ENCODE data around the gene CEP192.

Gene CEP192

DNA sequence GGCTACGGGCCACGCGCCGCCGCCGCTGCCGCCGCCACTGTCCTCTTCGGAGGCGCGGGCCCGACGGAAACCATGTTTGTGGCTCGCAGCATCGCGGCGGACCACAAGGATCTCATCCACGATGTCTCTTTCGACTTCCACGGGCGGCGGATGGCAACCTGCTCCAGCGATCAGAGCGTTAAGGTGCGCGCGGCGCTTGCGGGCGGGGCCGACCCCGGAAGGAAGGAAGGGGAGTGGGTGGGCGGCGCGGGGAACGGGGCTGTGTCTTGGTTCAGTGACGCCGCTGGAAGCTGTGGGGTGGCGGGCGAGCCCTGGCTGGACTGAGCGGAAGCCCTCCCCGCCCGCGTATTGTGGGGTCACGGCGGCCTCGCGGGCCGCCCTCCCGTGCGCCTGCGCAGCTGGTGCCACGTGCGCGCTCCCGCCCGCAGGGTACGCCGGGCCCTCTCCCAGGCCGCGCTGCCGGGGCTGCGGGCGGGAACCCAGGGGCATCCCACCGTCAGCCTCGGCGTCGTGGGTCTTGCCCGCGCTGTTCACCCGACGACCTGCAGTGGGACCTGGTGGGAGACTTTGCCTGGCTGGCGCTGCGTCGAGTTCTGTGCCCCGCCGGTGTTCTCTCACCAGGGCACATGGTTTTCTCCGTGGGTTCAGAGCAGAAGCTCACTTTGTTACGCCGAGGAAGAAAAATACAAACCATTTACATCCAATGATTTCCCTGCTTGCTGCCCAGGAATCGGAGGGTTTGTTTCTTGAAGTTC, 42.9 kb upstream of the CEP192 start:
- TF ChIP-seq, protein P1, sequence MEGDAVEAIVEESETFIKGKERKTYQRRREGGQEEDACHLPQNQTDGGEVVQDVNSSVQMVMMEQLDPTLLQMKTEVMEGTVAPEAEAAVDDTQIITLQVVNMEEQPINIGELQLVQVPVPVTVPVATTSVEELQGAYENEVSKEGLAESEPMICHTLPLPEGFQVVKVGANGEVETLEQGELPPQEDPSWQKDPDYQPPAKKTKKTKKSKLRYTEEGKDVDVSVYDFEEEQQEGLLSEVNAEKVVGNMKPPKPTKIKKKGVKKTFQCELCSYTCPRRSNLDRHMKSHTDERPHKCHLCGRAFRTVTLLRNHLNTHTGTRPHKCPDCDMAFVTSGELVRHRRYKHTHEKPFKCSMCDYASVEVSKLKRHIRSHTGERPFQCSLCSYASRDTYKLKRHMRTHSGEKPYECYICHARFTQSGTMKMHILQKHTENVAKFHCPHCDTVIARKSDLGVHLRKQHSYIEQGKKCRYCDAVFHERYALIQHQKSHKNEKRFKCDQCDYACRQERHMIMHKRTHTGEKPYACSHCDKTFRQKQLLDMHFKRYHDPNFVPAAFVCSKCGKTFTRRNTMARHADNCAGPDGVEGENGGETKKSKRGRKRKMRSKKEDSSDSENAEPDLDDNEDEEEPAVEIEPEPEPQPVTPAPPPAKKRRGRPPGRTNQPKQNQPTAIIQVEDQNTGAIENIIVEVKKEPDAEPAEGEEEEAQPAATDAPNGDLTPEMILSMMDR (conservative IDR thresholded peaks at IDR 0.05; ENCODE audit: control insufficient read depth, insufficient read depth, low read depth, low read length) = no peak
- peak overlapping the region; percentile 62 for H3K4me3 ChIP-seq (ENCODE audit: control insufficient read depth, low read depth, low read length)
- DNase-seq (ENCODE audit: low read depth) = peak; percentile 92

- no peak overlapping the region for H3K4me3 ChIP-seq (ENCODE audit: control insufficient read depth, low read depth, low read length)
- DNase-seq (ENCODE audit: low read depth) = no peak
- TF ChIP-seq, protein P1 (conservative IDR thresholded peaks at IDR 0.05; ENCODE audit: control insufficient read depth, insufficient read depth, low read depth, low read length) = no peak
Measured at GRCh38 chr18:12958478-12958877, 32.7 kb upstream of the CEP192 start.

GRCh38 chr18:12960395-12960794, 30.8 kb upstream of the CEP192 start:
- DNase-seq (ENCODE audit: low read depth) = no peak

GRCh38 chr18:12960853-12961397, 30.2 kb upstream of the CEP192 start:
- H3K4me3 ChIP-seq (ENCODE audit: control insufficient read depth, low read depth, low read length) = no peak overlapping the region
- TF ChIP-seq, protein P1 (conservative IDR thresholded peaks at IDR 0.05; ENCODE audit: control insufficient read depth, insufficient read depth, low read depth, low read length) = no peak
- DNase-seq (ENCODE audit: low read depth) = no peak

More at GRCh38 chr18:12960395-12960794, 30.8 kb upstream of the CEP192 start:
- no peak overlapping the region for H3K4me3 ChIP-seq (ENCODE audit: control insufficient read depth, low read depth, low read length)
- TF ChIP-seq, protein P1 (conservative IDR thresholded peaks at IDR 0.05; ENCODE audit: control insufficient read depth, insufficient read depth, low read depth, low read length) = no peak

GRCh38 chr18:12963069-12963468, 28.1 kb upstream of the CEP192 start:
- TF ChIP-seq, protein P1 (conservative IDR thresholded peaks at IDR 0.05; ENCODE audit: control insufficient read depth, insufficient read depth, low read depth, low read length) = no peak
- DNase-seq (ENCODE audit: low read depth) = no peak
- H3K4me3 ChIP-seq (ENCODE audit: control insufficient read depth, low read depth, low read length) = no peak overlapping the region

GRCh38 chr18:12968115-12968514, 23.0 kb upstream of the CEP192 start:
- no peak overlapping the region for H3K4me3 ChIP-seq (ENCODE audit: control insufficient read depth, low read depth, low read length)
- no peak for DNase-seq (ENCODE audit: low read depth)
- TF ChIP-seq, protein P1 (conservative IDR thresholded peaks at IDR 0.05; ENCODE audit: control insufficient read depth, insufficient read depth, low read depth, low read length) = no peak

Data from fibroblast of mammary gland (primary cell).